SH-SY5Y (cell line): Measurements from ENCODE around the gene LMF1.

Experiments
- GATA2 ChIP-seq: IDR thresholded peaks from 2 replicates; pipeline ENCODE4 v1.6.1; 2011; ENCODE audit warnings: mild to moderate bottlenecking, low read depth, low read length
- GATA3 ChIP-seq: IDR thresholded peaks from 2 replicates; pipeline ENCODE4 v1.6.1; 2011; ENCODE audit warnings: low read depth, mild to moderate bottlenecking, low read length, moderate library complexity

Gene LMF1

DNA sequence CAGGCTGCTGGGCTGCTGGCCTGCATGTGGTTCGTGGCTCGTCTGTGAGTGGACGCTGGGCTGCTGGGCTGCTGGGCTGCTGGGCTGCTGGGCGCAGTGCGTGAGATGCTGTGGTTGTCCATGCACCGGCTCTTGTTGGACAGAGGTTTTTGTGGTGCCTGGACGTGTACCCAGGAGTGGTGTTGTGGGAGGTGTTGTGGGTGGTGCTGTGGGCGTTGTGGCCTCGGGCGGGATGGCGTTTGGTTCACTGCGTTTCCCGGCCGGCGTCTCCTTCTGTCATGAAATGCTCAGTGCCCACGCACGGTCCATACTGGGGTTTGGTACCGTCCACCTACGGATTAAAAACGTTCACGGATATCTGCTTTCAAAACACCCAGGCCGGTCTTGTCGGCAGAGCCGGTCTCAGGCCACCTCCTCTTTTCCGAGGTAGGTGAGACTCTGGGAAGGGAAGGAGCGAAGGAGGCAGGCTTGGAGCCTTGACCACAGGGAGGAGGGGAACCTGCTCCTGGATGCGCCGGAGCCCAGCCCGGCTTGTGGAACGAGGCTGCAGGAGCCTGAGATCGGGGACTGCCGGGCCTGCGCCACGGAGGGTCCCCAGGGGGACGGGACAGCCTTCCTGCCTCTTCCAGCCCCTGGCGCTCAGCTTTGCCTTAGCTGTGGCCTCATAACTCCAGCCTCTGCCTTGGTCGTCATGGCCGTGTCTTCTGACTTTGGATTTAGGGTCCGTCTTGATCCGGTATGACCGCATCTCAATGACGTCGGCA lies 140.5 kb downstream of the LMF1 start:
- TF ChIP-seq GATA3 (no peak), GATA2 (no peak)

DNA sequence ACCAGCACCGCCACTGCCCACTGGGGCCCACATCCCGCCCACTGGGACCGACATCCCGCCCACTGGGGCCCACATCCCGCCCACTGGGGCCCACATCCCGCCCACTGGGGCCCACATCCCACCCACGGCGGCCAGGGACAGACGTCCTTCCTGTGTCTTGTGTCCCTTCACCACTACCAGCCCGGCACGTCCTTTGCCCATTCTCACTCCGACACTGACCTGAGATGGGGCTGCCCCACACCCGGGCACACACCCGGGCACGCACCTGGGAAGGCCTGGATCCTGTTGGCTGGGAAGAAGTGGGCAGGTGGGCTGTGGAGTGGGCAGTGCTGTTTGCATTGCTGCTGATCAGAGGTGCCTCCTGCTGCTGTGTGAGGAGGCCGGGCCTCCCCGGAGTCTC lies 141.9 kb downstream of the LMF1 start:
- no peak for TF ChIP-seq GATA3
- no peak for TF ChIP-seq GATA2

DNA sequence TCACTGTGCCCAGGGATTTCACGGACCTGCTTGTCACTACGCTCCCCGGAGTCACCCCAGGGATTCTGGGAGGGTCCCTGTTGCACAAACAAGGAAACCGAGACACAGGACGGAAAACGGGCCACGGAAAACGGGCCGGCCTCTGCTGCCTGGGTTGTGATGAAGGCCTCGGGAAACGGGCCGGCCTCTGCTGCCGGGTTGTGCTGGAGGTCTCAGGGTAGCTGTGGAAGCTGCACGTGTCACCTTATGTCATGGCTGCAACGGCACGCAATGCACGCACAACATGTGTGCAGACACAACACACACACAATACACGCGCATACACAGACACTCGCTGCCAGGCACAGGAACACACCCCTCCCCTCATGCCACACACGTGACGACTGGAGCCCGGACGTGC lies 143.3 kb downstream of the LMF1 start:
- TF ChIP-seq GATA3: no peak
- no peak for TF ChIP-seq GATA2

DNA sequence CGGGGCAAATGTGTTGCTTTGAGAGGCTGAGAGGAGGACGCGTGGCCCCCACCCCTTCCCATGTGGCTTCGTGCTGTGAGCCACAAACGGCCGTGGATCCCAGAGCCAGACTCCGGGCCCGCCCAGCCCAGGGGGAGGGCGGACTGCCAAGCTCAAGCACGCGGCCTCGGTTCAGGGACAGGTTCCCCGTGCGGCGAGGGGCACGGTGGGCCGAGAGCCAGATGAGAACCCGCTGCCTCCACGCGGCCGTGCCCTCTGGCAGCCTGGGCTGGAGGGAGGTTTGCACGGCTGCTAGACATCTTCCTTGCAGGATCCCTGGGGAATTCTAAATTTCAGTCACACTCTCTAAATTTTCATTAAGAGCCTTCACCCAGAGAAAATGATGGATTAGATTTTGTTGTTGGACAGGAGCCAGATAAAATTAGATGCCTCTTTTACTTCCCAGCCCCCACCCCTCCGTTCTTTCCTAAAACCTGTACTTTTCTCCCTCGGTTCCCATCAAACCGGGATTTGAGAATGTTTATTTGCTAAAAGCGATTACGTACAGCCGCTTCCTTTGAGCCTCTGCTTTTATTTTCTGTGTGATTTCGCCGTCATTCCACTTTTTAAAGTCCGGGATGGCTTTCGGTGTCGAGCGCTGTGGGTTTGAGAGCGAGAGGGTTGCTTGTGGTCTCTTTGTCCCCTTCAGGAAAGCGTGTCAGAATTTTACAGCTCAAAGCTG lies 145.3 kb downstream of the LMF1 start:
- TF ChIP-seq GATA3 (no peak), GATA2 (no peak)

DNA sequence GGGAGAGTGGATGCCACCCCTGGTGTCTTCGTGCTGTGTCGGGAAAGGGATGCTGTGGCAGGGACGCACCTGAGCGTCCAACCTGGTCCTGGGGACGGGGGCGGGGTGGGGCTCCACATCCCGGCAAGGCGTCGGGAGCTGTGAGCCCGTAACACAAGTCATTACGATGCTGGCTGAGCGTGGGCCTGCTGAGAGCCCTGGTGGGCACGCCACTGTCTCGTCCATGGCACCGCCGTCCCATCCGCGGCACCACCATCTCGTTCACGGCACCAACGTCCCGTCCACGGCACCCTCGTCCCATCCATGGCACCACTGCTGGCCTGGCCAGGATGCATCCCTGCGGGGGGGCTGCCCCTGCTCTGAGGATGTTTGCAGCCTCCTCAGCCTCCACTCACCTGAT lies 146.2 kb downstream of the LMF1 start:
- TF ChIP-seq GATA2 (no peak), GATA3 (no peak)

DNA sequence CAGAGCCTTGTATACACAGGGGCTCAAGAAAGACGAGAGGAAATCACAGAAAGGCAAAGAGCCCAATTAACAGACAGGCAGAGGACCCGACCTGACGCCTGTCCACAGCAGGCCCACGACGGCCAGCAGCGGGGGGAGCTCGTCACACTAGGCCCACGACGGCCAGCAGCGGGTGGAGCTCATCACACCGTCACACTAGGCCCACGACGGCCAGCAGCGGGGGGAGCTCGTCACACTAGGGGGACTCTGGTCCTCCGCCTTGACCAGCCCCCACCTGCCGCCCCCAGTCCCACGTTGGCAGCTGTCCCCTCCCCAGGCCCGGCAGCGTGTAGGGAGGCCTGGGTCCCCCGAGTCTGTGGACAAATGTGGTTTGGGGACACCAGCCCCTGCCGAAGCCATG lies 146.6 kb downstream of the LMF1 start:
- TF ChIP-seq GATA2 (no peak), GATA3 (no peak)

DNA sequence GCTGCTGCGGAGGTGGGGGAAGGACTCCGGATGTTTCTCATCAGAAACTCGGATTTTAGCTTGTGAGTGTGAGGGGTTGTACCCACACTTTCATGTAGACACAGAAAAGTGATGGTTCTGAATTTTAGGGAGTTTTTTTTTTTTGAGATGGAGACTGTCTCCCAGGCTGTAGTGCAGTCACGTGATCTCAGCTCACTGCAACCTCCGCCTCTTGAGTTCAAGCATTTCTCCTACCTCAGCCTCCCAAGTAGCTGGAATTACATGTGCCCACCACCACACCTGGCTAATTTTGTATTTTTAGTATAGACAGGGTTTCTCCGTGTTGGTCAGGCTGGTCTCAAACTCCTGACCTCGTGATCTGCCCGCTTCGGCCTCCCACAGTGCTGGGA lies 147.9 kb downstream of the LMF1 start:
- TF ChIP-seq GATA2 (no peak), GATA3 (no peak)

DNA sequence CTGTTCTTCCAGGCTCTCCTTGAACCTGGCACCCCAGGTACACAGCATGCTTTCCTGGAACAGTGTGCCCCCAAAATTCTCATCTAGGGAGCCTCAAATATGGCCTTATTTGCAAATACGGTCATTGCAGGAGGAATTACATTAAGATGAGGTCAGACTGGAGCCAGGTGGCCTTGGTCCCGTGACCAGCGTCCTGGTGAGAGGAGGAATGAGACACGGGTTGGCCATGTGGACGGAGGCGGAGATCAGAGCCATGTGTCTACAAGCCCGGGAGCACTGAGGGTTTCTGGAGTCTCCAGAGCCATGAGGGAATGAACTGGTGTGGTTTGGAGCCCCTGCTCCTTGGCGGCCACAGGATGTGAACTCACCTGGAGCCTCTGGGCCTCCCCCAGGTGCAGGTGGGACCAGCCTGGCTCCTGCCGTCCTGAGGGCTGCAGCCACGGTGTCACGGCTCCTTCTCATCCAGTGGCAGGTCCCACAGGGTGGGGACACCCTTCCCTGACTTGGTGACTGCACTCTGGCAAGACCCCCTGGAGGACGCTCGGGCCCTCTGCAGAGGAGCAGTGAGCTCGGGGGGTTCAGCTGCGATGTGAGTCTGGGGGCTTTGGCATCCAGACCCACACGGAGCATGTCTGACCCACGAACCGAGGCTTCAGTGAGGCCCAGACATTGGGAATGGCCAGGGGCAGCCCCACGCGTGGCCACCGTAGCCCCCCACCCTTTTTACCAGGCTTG lies 148.4 kb downstream of the LMF1 start:
- TF ChIP-seq GATA3: no peak
- TF ChIP-seq GATA2: no peak

DNA sequence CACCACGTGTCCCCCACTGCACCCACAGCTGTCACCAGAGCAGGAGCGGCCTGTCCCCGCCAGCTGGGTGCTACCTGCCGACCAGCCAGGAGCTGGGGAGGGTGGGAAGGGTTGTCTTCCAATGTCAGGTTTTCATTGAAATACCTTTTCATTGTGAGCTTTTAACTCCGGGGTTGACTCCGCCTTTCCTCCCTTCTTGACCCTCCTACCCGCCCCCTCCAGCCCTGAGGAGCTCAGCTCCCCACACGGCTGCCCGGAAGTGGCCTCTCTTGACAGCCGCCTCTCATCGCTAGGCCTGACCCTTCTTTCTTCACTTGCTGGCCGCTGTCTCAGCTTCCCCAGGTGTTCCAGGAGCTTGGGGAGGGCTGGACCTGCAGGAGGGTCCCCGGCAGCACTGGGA lies 149.0 kb downstream of the LMF1 start:
- no peak for TF ChIP-seq GATA3
- TF ChIP-seq GATA2: no peak

DNA sequence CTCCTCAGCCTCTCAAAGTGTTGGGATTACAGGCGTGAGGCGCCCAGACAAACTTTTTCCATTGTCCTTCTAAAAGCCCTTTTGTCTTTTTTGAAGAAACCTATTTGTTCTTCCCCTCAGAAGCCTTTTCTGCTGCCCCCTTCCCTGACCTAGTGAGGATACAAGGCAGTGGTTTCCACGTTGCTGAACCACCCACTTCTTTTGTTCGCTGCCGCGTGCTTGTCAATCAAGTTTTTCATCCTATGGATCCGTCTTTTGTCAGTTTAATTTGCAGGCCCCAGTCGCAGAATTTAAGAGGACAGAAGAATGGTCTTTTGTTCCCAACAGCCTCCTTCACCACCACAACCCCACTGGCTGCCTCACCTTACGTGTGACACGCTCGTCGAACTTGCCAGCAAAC lies 150.0 kb downstream of the LMF1 start:
- TF ChIP-seq GATA3 (no peak), GATA2 (no peak)

DNA sequence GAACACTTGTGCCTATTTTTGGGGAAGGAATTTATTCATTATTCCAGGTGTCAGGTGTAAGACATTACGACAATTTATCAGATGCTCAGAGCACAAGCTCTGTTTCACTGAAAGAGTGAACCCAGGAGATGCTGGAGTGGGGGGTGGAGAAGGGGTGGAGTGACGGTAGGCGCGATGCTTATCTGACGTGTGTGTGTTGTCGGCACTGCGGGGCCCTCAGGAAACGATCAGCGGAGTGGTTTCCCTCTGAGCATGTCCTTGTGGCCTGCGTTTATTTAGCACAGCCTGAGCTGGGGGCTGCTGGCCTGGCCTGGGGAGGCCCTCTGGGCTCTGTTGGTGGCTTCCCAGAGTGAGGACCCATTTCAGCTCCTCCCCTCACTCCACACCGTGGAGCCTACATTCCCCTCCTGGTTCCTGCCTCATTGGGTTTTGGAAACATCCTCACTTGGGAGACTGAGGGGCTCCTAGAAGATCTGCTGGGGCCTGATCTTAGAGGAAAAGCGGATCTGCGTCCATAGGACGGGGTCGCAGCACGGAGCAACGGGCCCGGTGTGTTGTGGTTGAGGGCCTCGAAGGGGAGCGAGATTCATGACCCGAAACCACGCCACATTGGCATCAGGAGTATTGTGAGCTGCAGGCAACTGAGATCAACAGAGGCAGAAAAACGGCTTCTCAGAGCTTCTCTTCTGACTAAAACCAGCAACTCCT lies 151.3 kb downstream of the LMF1 start:
- TF ChIP-seq GATA2 (no peak), GATA3 (no peak)

DNA sequence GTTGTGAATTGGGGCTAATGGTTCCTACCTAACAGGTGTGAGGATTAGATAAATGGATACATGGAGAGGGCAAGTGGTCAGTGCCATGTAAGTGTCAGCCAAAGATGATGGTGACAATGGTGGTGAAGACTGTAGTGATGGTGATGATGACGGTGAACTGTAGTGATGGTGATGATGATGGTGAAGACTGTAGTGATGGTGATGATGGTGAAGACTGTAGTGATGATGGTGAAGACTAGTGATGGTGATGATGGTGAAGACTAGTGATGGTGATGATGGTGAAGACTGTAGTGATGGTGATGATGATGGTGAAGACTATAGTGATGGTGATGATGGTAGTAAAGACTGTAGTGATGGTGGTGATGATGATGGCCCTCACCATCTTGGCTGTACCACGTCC lies 152.2 kb downstream of the LMF1 start:
- no peak for TF ChIP-seq GATA3
- TF ChIP-seq GATA2: no peak

DNA sequence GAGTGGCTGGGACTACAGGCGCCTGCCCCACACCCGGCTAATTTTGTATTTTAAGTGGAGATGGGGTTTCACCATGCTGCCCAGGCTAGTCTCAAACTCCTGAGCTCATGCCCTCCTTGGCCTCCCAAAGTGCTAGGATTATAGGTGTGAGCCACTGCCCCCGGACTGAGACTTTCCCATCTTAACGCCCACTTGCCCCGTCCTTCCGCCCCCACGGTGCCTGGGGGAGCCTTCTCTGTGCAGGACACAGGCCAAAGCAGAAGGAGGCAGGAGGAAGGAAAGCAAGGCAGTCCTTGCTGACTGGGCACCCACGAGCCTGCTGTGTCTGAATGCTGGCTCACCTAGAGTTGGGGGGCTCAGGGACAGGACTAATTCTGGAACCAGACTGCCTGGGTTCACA lies 152.7 kb downstream of the LMF1 start:
- TF ChIP-seq GATA2 (no peak), GATA3 (no peak)
